ENCODE data around the gene MFSD6.
"Not testable (repeated sequence)": the region's sequence is repeated elsewhere in the genome, so short reads cannot be mapped to it uniquely, and the experiment has no call there.

The MFSD6 gene

GRCh38 chr2:190407662-190408537 is at the start of gene MFSD6:
TSS of gene MFSD6 (plus strand) at chr2:190408355. CDS start at chr2:190436030, 27,675 bp downstream.
- TF ChIP-seq CTCF (IDR thresholded peaks at IDR 0.05), result no peak
- Histone ChIP-seq H3K4me3 (ENCODE audit: low read depth in 1 of 2, low read length in 1 of 2) (peak within 1 kb of the TSS; percentile 58 to 73), H3K27me3 (peaks cover 93% of the 10 kb centered on the region), H3K9me3 (no peaks in the 10 kb centered on the region), H3K4me1 (ENCODE audit: control insufficient read depth in 1 of 2, insufficient read depth in 1 of 2, low read depth in 1 of 2, low read length in 1 of 2) (peaks cover 24 to 29% of the 10 kb centered on the region in 2 experiments), H3K36me3 (no peaks in the 10 kb centered on the region), H3K27ac (no peak within 1 kb of the TSS)

- not testable (repeated sequence) for H3K9me3 ChIP-seq; H3K4me3 ChIP-seq (ENCODE audit: low read depth in 1 of 2, low read length in 1 of 2); H3K27ac ChIP-seq; H3K27me3 ChIP-seq
- peaks cover 16 to 42% of the 10 kb centered on the region in 2 experiments for H3K4me1 ChIP-seq (ENCODE audit: control insufficient read depth in 1 of 2, insufficient read depth in 1 of 2, low read depth in 1 of 2, low read length in 1 of 2)
- H3K36me3 ChIP-seq, result peaks cover 40% of the 10 kb centered on the region
Observed at GRCh38 chr2:190358655-190359448, 49.3 kb upstream of the MFSD6 start.

- H3K9me3 ChIP-seq, result no peaks in the 10 kb centered on the region
- no peak overlapping the region for H3K4me3 ChIP-seq (ENCODE audit: low read depth in 1 of 2, low read length in 1 of 2)
- no peaks in the 10 kb centered on the region for H3K27me3 ChIP-seq
- H3K36me3 ChIP-seq, result peaks cover 53% of the 10 kb centered on the region
- peak overlapping the region; percentile 75 for H3K27ac ChIP-seq
- TF ChIP-seq CTCF (IDR thresholded peaks at IDR 0.05), result no peak
- peaks cover 16 to 30% of the 10 kb centered on the region in 2 experiments for H3K4me1 ChIP-seq (ENCODE audit: control insufficient read depth in 1 of 2, insufficient read depth in 1 of 2, low read depth in 1 of 2, low read length in 1 of 2)
Observed at GRCh38 chr2:190360561-190360960, 47.6 kb upstream of the MFSD6 start.

GRCh38 chr2:190360965-190361364 is 47.2 kb upstream of the MFSD6 start:
- Histone ChIP-seq H3K4me1 (ENCODE audit: control insufficient read depth in 1 of 2, insufficient read depth in 1 of 2, low read depth in 1 of 2, low read length in 1 of 2) (peaks cover 14 to 26% of the 10 kb centered on the region in 2 experiments), H3K27me3 (no peaks in the 10 kb centered on the region), H3K4me3 (ENCODE audit: low read depth in 1 of 2, low read length in 1 of 2) (no peak overlapping the region), H3K9me3 (no peaks in the 10 kb centered on the region), H3K27ac (no peak overlapping the region), H3K36me3 (peaks cover 53% of the 10 kb centered on the region)
- TF ChIP-seq CTCF (IDR thresholded peaks at IDR 0.05), result no peak

- no peak for TF ChIP-seq CTCF (IDR thresholded peaks at IDR 0.05)
- Histone ChIP-seq H3K27me3 (no peaks in the 10 kb centered on the region), H3K36me3 (peaks cover 56% of the 10 kb centered on the region), H3K4me1 (ENCODE audit: control insufficient read depth in 1 of 2, insufficient read depth in 1 of 2, low read depth in 1 of 2, low read length in 1 of 2) (peaks cover 8 to 20% of the 10 kb centered on the region in 2 experiments), H3K27ac (no peak overlapping the region), H3K9me3 (no peaks in the 10 kb centered on the region), H3K4me3 (ENCODE audit: low read depth in 1 of 2, low read length in 1 of 2) (no peak overlapping the region)
Observed at GRCh38 chr2:190361572-190361971, 46.6 kb upstream of the MFSD6 start.

Data from neutrophil (primary cell).